ENCODE results near the gene TMEM50A. TPM values are rescaled to one million over a fixed set of nuclear protein-coding genes. Genes with fewer than 3 reads are reported as not detected.
A peak's percentile ranks its signal among the peaks of the same experiment; 100 is the strongest.

TMEM50A gene
- total RNA-seq, 6 experiments from 2014 or later: 22.2 to 43.1 (median 36.4) TPM

DNA sequence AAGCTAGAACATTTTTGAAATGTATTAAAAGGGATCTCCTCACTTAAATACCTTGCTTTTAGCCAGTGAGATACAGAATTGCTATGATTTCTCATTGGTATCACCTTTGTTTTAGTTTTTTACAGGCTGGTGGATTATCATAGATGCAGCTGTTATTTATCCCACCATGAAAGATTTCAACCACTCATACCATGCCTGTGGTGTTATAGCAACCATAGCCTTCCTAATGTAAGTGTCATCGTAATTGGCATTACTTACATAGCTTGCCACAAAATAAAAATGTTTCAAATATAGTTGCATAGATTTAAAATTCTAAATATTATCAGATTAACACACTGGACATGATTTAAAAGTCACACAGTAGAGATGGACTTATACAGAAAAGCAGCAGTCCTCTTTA, 4.7 kb downstream of the TMEM50A start:
- Histone ChIP-seq H3K27ac (no peak overlapping the region), H3K27me3 (no peaks in the 10 kb centered on the region), H3K4me1 (peaks cover 0 to 27% (median 5%) of the 10 kb centered on the region in 4 donors), H3K4me3 (no peak overlapping the region), H3K9me3 (no peaks in the 10 kb centered on the region), H3K36me3 (peaks cover 0 to 9% (median 0%) of the 10 kb centered on the region in 4 donors)
- DNase-seq (no peak), ATAC-seq (no peak)
- intact Hi-C loops (cut with DNase I): no loop called here
- 100% methylated on average over 1 of the region's 1 CpG for WGBS (ENCODE audit: insufficient coverage, low coverage, low lambda C conversion rate, missing lambda C conversion rate)
- TF ChIP-seq POLR2A (IDR thresholded peaks at IDR 0.05): no peak
- TF ChIP-seq, protein P1, sequence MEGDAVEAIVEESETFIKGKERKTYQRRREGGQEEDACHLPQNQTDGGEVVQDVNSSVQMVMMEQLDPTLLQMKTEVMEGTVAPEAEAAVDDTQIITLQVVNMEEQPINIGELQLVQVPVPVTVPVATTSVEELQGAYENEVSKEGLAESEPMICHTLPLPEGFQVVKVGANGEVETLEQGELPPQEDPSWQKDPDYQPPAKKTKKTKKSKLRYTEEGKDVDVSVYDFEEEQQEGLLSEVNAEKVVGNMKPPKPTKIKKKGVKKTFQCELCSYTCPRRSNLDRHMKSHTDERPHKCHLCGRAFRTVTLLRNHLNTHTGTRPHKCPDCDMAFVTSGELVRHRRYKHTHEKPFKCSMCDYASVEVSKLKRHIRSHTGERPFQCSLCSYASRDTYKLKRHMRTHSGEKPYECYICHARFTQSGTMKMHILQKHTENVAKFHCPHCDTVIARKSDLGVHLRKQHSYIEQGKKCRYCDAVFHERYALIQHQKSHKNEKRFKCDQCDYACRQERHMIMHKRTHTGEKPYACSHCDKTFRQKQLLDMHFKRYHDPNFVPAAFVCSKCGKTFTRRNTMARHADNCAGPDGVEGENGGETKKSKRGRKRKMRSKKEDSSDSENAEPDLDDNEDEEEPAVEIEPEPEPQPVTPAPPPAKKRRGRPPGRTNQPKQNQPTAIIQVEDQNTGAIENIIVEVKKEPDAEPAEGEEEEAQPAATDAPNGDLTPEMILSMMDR (IDR thresholded peaks at IDR 0.05): no peak

DNA sequence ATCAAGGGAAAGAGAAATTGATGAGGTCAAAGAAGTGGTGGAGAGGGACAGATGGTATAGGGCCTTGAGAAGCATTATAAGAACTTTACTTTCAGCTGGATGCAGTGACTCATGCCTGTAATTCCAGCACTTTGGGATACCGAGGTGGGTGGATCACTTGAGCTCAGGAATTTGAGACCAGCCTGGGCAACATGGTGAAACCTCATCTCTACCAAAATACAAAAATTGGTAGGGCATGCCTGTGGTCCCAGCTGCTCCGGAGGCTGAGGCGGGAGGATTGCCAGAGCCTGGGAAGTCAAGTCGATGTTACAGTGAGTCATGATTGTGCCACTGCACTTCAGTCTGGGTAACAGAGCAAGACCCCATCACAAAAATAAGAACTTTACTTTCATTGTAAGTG, 5.7 kb downstream of the TMEM50A start:
- DNase-seq (no peak), ATAC-seq (no peak)
- no peaks in the 10 kb centered on the region for H3K27me3 ChIP-seq
- H3K27ac ChIP-seq: no peak overlapping the region
- H3K36me3 ChIP-seq: peaks cover 0 to 9% (median 0%) of the 10 kb centered on the region in 4 donors
- H3K4me3 ChIP-seq: no peak overlapping the region
- TF ChIP-seq, protein P1 (IDR thresholded peaks at IDR 0.05): no peak
- no peak for TF ChIP-seq POLR2A (IDR thresholded peaks at IDR 0.05)
- 100% methylated on average over 2 of the region's 4 CpGs for WGBS (ENCODE audit: insufficient coverage, low coverage, low lambda C conversion rate, missing lambda C conversion rate)
- H3K4me1 ChIP-seq: peaks cover 0 to 28% (median 5%) of the 10 kb centered on the region in 4 donors
- no peaks in the 10 kb centered on the region for H3K9me3 ChIP-seq
- intact Hi-C loops (cut with DNase I): no loop called here

DNA sequence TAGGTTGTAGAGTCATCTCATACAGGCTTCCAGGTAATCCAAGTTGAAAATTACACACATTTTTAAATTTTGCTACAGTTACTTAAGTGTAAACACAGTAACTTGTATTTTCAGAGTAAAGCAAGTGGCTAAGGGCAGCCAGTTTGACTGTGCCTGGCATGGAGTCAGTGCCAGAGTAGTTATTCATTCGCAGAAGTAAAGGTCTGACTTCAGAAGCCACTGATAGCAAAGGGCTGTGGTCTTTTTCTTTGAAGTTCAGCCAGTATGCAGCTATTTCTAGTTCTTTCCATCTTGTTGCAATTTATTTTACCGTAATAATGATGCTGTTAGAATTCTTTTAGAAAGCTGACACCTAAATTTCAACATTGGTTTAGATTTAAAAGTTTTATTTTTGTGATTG, 9.4 kb downstream of the TMEM50A start:
- no peak overlapping the region for H3K27ac ChIP-seq
- DNase-seq (no peak), ATAC-seq (peak in 3 of 4 donors; percentile 22 to 59 (median 50))
- H3K4me1 ChIP-seq: peaks cover 0 to 11% (median 0%) of the 10 kb centered on the region in 4 donors
- TF ChIP-seq POLR2A (IDR thresholded peaks at IDR 0.05): no peak
- TF ChIP-seq, protein P1 (IDR thresholded peaks at IDR 0.05): no peak
- 28% methylated on average over 2 of the region's 2 CpGs for WGBS (ENCODE audit: insufficient coverage, low coverage, low lambda C conversion rate, missing lambda C conversion rate)
- intact Hi-C loops (cut with DNase I): no loop called here
- H3K9me3 ChIP-seq: no peaks in the 10 kb centered on the region
- no peaks in the 10 kb centered on the region for H3K27me3 ChIP-seq
- H3K4me3 ChIP-seq: no peak overlapping the region
- H3K36me3 ChIP-seq: peaks cover 0 to 9% (median 0%) of the 10 kb centered on the region in 4 donors

DNA sequence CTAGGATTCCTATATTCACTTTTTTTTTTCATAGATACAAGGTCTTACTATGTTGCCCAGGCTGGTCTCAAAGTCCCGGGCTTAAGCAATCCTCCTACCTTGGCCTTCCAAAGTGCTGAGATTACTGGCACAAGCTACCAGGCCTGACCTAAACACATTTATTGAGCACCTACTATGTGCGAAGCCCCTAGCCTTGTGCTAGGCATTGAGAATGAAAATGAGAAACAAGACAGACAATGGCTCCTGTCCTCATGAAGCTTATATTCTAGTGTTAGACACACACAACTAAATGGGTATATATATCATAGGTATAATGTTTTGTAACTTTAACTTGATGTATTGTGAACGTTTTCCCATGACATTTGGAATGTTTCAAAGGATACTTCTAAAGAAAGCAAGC, 11.5 kb downstream of the TMEM50A start:
- H3K4me3 ChIP-seq: no peak overlapping the region
- peaks cover 0 to 18% (median 7%) of the 10 kb centered on the region in 4 donors for H3K36me3 ChIP-seq
- intact Hi-C loops (cut with DNase I): no loop called here
- peaks cover 0 to 11% (median 0%) of the 10 kb centered on the region in 4 donors for H3K4me1 ChIP-seq
- no peaks in the 10 kb centered on the region for H3K9me3 ChIP-seq
- WGBS (ENCODE audit: insufficient coverage, low coverage, low lambda C conversion rate, missing lambda C conversion rate): 83% methylated on average over 3 of the region's 3 CpGs
- DNase-seq: no peak
- ATAC-seq: no peak
- TF ChIP-seq, protein P1 (IDR thresholded peaks at IDR 0.05): no peak
- no peak overlapping the region for H3K27ac ChIP-seq
- H3K27me3 ChIP-seq: no peaks in the 10 kb centered on the region

Measured in right lobe of liver (tissue), 6 donors.